H1 (cell line): ENCODE data around the gene ANAPC10. TPM values are rescaled to one million over a fixed set of nuclear protein-coding genes. Genes with fewer than 3 reads are reported as not detected.

Experiments
- SIRT6 ChIP-seq: IDR thresholded peaks from one replicate; pipeline ENCODE4 v1.7.1; 2012; ENCODE audit warnings: low read length, inconsistent platforms
- SP1 ChIP-seq: IDR thresholded peaks from 2 replicates; pipeline ENCODE4 v1.6.1; 2011; ENCODE audit warnings: low read depth, low read length
- SP2 ChIP-seq: IDR thresholded peaks from 2 replicates; pipeline ENCODE4 v1.6.1; 2012; ENCODE audit warnings: mild to moderate bottlenecking, low read length, inconsistent platforms
- polyA plus RNA-seq, 7 experiments: library from polyadenylated mRNA; depleted of rRNA in 3 of 7; stranded (reverse) in 5 of 7; unstranded in 2 of 7; fragments of >200 nt in 5 of 7; fragments of 200-250 nt in 2 of 7; gene quantifications; 1 replicate in 5 of 7; 2 replicates in 1 of 7; 4 replicates in 1 of 7; pipeline versions ENCODE4 v1.2.1 to v1.2.3, GENCODE V29; 2011 to 2013; ENCODE audit warnings: missing spikeins in 2 of 7, mixed read lengths in 2 of 7
- total RNA-seq: library from RNA; stranded (reverse); fragmentation: NEBNext Ultra II Directional; extraction: Animal tissue kit (Norgen Biotek cat#: 25700); gene quantifications from 2 replicates; pipeline ENCODE4 v1.2.1, GENCODE V29; 2021

Gene ANAPC10
- total and polyA plus RNA-seq, 2 of the 8 experiments (the other 6 are each of a cell fraction or from before 2014, with no cell fraction given): 17.6 to 23.3 TPM

- TF ChIP-seq SP2 (no peak), SIRT6 (no peak), SP1 (no peak)
Measured at GRCh38 chr4:145125396-145125795, 27.4 kb upstream of the ANAPC10 start (continued).
